ENCODE results near the gene HTN1.

Gene HTN1

GRCh38 chr4:70059149-70059548 is 8.9 kb downstream of the HTN1 start:
- Histone ChIP-seq H3K4me3 (ENCODE audit: severe bottlenecking) (no peak overlapping the region), H3K4me1 (ENCODE audit: insufficient read depth, poor library complexity, severe bottlenecking) (no peaks in the 10 kb centered on the region), H3K27me3 (ENCODE audit: insufficient read depth, poor library complexity, severe bottlenecking) (no peaks in the 10 kb centered on the region), H3K36me3 (ENCODE audit: low read depth) (no peaks in the 10 kb centered on the region), H3K27ac (ENCODE audit: poor library complexity, severe bottlenecking) (no peak overlapping the region), H3K9me3 (ENCODE audit: severe bottlenecking) (no peaks in the 10 kb centered on the region)
- ATAC-seq (ENCODE audit: low read depth) (no peak), DNase-seq (ENCODE audit: low spot score) (no peak)
- TF ChIP-seq, protein P1, sequence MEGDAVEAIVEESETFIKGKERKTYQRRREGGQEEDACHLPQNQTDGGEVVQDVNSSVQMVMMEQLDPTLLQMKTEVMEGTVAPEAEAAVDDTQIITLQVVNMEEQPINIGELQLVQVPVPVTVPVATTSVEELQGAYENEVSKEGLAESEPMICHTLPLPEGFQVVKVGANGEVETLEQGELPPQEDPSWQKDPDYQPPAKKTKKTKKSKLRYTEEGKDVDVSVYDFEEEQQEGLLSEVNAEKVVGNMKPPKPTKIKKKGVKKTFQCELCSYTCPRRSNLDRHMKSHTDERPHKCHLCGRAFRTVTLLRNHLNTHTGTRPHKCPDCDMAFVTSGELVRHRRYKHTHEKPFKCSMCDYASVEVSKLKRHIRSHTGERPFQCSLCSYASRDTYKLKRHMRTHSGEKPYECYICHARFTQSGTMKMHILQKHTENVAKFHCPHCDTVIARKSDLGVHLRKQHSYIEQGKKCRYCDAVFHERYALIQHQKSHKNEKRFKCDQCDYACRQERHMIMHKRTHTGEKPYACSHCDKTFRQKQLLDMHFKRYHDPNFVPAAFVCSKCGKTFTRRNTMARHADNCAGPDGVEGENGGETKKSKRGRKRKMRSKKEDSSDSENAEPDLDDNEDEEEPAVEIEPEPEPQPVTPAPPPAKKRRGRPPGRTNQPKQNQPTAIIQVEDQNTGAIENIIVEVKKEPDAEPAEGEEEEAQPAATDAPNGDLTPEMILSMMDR (IDR thresholded peaks at IDR 0.05; ENCODE audit: poor library complexity, severe bottlenecking): no peak

DNA sequence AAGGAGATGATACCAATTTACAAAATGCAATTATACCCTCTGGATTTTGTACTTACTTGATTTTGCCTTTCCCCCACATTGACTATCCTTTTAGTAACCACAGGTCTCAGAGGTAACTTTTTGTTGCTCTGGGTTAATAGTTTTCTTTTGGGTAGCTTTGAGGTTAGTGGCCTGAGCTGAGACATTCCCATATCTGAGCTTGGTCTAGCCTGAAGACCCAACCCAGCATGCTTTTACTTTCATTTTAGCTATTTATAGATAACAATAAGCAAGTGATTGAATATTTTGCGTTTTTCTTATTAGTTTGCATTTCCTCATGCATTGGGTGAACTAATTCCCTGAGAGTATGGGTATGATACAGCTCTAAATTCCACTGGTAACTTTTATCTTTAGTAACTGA is 11.8 kb downstream of the HTN1 start:
- ATAC-seq (ENCODE audit: low read depth) (no peak), DNase-seq (ENCODE audit: low spot score) (no peak)
- Histone ChIP-seq H3K27me3 (ENCODE audit: insufficient read depth, poor library complexity, severe bottlenecking) (no peaks in the 10 kb centered on the region), H3K4me1 (ENCODE audit: insufficient read depth, poor library complexity, severe bottlenecking) (no peaks in the 10 kb centered on the region), H3K36me3 (ENCODE audit: low read depth) (no peaks in the 10 kb centered on the region), H3K27ac (ENCODE audit: poor library complexity, severe bottlenecking) (no peak overlapping the region), H3K9me3 (ENCODE audit: severe bottlenecking) (no peaks in the 10 kb centered on the region), H3K4me3 (ENCODE audit: severe bottlenecking) (no peak overlapping the region)
- TF ChIP-seq, protein P1 (IDR thresholded peaks at IDR 0.05; ENCODE audit: poor library complexity, severe bottlenecking): no peak

- Histone ChIP-seq H3K36me3 (ENCODE audit: low read depth) (no peaks in the 10 kb centered on the region), H3K9me3 (ENCODE audit: severe bottlenecking) (no peaks in the 10 kb centered on the region), H3K27me3 (ENCODE audit: insufficient read depth, poor library complexity, severe bottlenecking) (no peaks in the 10 kb centered on the region), H3K4me3 (ENCODE audit: severe bottlenecking) (no peak overlapping the region), H3K4me1 (ENCODE audit: insufficient read depth, poor library complexity, severe bottlenecking) (no peaks in the 10 kb centered on the region), H3K27ac (ENCODE audit: poor library complexity, severe bottlenecking) (no peak overlapping the region)
- no peak for DNase-seq (ENCODE audit: low spot score)
- TF ChIP-seq, protein P1 (IDR thresholded peaks at IDR 0.05; ENCODE audit: poor library complexity, severe bottlenecking): no peak
- ATAC-seq (ENCODE audit: low read depth): no peak
Measured at GRCh38 chr4:70080205-70080604, 30.0 kb downstream of the HTN1 start.

DNA sequence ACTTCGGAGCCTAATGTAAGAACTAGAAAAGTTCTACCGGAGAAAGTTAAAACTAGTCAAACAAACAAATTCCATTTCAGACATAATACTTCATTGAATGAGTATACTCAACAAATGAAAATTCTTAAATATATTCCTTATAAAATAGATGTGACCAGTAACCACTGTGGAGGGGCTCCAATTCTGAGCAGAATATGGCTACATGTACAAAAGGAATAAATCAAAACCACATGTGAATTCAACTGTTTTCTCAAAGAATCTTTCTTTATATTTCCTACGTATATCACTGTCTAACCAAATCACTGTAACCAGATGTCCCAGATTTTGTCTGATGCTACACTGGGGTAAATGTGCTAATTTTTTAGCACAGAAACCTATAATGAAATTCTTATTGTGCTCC is 49.0 kb downstream of the HTN1 start:
- no peak for DNase-seq (ENCODE audit: low spot score)
- Histone ChIP-seq H3K9me3 (ENCODE audit: severe bottlenecking) (no peaks in the 10 kb centered on the region), H3K4me1 (ENCODE audit: insufficient read depth, poor library complexity, severe bottlenecking) (no peaks in the 10 kb centered on the region), H3K4me3 (ENCODE audit: severe bottlenecking) (no peak overlapping the region), H3K27ac (ENCODE audit: poor library complexity, severe bottlenecking) (no peak overlapping the region), H3K36me3 (ENCODE audit: low read depth) (no peaks in the 10 kb centered on the region), H3K27me3 (ENCODE audit: insufficient read depth, poor library complexity, severe bottlenecking) (no peaks in the 10 kb centered on the region)
- no peak for ATAC-seq (ENCODE audit: low read depth)
- TF ChIP-seq, protein P1 (IDR thresholded peaks at IDR 0.05; ENCODE audit: poor library complexity, severe bottlenecking): no peak
